Stimulated activated CD8-positive, alpha-beta memory T cell treated with anti-CD3 and anti-CD28 coated beads, Interleukin-7, amount 100 ng/mL, for 1 hour (primary cell): ENCODE results near the gene EBPL.
A peak's percentile ranks its signal among the peaks of the same experiment; 100 is the strongest.
"Not testable (repeated sequence)": the region's sequence is repeated elsewhere in the genome, so short reads cannot be mapped to it uniquely, and the experiment has no call there.

ENCODE experiments used
- DNase-seq, 2 donors: peaks; one replicate each; pipeline ENCODE4 v3.0.0-alpha.2; 2020; ENCODE audit warnings: low read depth in 2 of 2

The EBPL gene

DNA sequence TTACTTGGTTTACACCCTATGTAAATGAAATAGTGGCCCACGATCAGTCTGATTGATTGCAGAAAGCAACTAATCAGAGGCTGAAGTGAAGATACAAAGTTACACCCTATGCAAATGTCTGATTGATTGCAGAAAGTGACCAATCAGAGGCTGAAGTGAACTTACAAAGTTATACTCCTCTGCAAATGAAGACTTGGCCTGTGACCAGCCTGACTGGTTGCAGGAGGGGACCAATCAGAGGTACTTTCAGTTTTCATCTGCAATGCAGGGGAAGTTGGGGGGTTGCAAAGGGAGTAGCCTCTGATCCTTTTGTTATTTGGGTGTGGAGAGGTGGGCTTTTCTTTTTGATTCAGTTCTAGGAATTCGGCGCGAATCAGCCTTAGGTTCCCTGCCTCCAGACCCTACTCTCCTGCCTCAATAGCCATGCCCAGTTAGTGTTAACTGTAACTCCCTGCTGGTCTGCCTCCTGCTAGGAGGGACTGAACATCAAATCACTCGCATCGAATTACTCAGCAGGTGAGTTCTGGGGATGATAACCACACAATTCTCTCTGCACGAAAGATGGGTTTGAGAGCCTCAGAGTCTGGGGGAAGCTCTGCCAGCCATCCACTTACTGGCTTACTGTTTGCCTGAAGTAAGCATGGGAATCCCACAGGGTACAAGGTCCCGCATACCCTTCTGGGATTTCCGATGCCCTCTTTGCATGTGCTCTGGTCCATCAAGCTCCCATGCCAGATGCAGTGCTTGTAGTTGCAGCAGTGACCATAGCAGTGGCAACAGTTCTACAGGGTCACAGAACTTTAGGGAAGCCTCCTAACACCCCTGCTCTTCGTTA lies 55.5 kb downstream of the EBPL start:
- no peak for DNase-seq

DNA sequence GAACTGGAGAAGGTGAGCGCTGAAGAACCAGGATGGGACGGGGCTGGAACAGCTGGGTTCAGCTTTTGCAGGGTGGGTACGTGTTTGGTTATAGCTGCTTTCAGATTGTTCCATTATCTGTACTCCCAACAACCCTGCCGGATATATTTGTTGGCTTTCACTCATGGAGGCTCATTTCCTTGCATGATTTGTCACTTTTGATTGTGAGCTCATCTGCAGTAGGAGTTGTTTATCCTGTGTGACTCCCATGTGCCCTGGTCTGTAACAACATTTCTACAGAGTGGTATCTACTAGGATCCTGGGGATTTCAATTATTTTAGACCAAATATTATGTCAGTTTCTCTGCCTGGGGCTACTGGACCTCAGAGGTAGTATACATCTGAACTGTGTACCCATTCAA lies 57.6 kb downstream of the EBPL start:
- no peak for DNase-seq

DNA sequence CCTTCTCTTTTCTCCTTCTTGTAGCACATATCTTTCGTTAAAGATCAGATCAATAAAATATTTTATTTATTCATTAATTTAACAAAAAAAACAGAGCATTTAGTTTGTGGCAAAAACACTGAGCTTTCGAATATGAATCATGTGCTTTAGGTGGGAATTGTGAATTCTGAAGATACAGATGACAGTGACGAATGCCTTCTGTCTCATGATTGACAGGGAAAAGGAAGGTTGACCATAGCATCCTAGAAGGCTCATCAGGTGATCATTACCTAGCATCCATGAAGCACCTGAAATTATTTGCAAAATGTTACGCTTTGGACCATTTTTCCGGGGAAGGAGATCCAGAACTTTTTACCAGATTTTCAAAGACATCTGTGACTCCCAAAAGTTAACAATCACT lies 59.1 kb downstream of the EBPL start:
- DNase-seq: no peak

DNA sequence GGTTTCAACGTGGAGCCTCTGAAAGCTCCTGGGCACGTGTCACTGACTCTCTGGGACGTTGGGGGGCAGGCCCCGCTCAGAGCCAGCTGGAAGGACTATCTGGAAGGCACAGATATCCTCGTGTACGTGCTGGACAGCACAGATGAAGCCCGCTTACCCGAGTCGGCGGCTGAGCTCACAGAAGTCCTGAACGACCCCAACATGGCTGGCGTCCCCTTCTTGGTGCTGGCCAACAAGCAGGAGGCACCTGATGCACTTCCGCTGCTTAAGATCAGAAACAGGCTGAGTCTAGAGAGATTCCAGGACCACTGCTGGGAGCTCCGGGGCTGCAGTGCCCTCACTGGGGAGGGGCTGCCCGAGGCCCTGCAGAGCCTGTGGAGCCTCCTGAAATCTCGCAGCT lies 60.7 kb downstream of the EBPL start:
- no peak for DNase-seq

DNA sequence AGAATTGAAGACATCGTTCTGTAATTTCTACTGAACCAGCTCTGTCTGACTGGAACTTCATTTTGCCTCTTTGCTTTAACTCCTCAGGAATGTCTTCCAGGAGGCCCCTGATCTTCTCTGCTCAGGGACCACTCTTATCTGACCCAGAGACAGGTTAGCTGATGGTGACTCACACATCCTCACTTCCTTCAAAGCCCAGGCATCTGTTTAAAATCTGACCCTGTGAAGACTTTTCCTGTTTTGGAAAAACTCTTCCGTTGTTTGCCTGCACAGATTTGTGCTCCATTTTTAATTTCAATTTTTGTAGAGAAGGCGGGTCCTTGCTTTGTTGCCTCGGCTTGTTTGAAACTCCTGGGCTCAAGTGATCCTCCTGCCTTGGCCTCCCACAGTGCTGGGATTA lies 61.3 kb downstream of the EBPL start:
- no peak for DNase-seq

DNA sequence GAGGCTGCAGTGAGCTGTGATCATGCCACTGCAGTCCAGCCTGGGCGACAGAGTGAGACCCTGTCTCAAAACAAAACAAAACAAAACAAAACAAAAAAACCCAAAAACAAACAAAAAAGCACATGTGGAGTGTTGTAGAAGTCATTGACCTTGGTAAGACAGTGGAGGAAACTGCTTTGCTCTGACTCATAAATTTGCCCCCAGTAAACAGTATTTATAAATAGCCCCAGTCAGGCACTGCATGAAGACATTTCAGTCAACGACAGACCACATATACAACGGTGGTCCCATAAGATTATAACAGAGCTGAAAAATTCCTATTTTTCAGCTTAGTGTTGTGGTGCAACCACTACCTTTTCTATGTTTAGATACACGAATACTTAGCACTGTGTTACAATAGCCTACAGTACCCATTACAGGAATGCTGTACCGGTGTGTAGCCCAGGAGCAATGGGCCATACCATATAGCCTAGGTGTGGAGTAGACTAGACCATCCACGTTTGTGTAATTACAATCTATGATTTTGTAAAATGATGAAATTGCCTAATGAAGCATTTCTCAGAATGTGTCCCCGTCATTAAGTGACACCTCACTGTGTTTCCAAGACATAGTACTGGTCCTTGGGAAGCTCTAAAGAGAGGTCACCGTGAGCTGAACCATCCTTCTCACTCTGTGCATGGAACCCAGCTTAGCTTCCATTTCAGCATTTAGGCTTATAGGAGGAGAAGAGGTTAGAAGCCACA lies 61.9 kb downstream of the EBPL start:
- no peak for DNase-seq

DNA sequence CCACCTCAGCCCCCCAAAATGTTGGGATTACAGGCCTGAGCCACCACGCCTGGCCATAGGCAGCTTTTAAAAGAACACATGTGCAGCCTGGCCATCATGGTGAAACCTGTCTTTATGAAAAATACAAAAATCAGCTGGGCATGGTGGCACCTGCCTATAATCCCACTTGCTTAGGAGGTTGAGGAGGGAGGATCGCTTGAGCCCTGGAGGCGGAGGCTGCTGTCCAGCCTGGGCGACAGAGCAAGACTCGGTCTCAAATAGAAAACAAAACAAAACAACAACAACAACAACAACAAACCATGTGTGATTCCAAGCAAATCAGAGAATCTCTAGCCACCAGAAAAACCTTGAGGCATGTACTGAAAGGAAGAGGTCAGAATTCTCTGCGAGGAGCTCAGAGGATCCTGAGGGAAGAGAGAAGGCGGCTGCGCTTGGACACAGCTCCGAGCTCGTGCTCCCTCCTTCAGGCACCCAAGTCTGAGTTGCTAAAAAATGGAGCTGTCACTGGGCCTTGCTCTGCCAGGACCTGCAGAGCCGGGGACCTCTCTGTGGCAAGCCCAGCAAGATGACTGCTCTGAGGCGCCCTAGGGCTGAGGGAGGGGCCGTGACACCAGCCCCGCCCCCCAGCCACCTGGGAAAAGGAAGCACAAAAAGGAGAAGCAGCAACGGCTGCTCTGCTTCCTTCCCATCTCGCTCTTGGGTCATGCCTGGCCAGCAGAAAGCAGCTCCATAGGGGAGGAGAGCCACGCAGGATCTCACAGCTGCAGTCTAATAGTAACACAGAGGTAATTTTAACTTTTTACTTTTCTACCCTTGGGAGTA lies 63.2 kb downstream of the EBPL start, which contains the start of gene ARL11:
Gene ARL11 (plus strand): TSS at position 677 of the 822 bp plus-strand sequence. CDS start 1,941 bp downstream, outside the sequence.
- DNase-seq: peak in 1 of 2 donors; percentile 12

DNA sequence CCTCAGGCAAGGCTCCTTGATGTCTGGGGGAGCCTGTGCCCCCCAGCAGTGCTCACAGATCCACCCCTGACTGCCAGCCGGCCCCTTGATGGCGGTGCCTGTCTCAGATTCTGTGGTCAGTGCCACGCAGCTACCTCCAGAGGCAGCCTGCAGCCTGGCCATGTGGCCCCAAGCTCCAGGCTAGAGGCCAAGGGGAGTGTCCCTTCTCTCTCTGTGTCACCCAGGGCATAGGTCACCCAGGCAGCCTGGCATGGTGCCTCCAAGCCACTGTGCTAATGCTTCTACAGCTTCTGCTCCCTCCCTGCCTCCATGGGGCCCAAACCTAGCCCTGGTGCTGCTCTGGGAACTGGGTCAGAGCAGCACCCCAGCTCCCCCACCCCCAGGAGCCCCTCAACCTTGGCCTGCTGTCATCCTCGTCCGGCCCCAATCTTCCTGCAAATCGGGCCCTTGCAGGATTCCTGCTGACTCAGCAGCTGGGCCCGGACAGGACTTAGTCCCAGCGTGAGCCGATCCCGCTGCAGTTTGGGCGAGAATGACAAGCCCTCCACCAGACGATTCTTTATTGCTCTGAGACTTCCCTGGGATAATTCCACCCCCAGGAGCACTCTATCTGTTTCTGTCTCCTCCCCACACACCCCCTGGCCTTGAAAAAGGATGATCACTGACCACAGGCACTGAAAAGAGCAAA lies 65.8 kb downstream of the EBPL start:
- DNase-seq: no peak

DNA sequence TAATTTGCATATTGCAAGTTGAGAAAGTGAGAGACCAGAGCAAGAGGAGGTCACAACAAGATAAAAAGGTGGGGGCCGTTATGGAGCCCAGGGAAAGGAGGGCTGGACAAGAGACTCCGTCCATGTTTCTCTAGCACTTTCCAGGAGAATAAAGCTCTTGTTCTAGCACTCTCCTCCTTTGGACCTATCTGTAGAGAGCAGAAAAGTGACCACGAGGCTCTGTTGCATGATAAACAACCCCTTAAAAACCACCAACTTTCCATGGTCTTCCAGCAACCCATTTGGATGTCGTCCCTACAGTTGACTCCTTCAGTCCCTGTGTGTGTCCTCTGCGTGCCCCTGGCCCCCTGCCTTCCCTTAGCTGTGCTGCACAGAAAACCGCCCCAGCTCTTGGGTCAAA lies 67.1 kb downstream of the EBPL start:
- DNase-seq: no peak

DNA sequence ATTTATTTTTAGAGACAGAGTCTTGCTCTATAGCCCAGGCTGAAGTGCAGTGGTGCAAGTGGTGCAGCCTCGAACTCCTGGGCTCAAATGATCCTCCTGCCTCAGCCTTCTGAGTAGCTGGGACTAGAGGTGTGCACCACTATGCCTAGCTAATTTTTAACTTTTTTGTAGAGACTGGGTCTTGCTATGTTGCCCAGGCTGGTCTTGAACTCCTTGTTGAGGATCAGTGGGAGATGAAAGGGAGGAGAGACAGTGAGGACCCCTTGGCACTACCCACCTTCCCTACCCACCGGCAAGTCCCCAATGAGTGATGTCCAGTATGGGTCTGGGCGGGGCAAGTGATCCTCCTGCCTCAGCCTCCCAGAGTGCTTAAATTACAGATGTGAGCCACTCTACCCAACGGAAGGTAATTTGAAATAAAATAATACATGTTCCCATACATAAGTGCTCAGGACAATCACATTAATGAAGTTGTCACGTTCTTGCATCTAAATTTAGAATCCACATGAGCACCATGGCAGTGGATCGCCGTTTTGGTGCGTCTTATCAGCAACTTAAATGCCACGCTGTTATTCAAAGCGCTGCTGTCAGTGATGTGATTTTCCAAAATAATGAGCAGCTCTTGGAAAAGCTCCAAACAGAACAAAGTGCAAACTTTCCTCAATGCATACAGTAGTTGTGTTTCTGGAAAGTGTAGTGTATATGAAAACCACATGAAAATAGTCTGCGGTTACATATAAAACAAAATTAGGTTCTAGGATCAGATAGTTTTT lies 68.9 kb downstream of the EBPL start:
- no peak for DNase-seq

DNA sequence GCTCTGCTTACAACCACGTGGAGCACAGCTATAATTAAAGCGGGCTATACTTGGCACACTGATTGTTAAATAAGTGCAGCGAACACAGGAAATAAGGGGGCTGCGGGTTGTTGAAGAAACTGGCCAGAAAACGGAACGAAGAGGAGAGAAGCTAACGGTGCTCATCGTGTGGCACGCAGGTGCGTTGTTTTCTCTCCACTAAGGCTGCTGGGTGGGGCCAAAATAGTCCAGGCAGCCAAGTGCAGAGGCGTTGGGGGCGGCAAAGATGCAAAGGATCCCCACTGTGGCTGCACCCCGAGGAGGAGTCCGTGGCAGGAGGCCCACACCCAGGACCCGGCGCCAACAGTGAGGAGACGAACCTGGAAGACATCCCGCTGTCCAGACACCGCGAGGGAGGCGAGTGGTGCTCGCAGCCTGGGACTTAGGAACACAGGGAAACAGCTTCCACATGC lies 71.1 kb downstream of the EBPL start:
- DNase-seq: no peak

DNA sequence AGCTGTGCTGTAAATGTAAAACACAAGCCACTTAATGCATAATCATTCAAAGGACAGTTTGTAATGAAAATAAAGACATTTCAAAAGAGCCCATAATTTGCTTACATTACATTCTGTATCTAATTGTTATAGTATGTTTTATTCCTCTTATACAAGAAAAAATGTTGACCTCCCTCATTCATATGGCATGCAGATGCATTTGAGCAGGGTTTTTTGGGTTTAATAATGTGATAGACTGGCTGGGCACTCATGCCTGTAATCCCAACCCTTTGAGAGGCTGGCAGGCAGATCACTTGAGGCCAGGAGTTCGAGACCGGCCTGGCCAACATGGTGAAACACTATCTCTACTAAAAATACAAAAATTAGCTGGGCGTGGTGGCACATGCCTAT lies 74.6 kb downstream of the EBPL start:
- no peak for DNase-seq

DNA sequence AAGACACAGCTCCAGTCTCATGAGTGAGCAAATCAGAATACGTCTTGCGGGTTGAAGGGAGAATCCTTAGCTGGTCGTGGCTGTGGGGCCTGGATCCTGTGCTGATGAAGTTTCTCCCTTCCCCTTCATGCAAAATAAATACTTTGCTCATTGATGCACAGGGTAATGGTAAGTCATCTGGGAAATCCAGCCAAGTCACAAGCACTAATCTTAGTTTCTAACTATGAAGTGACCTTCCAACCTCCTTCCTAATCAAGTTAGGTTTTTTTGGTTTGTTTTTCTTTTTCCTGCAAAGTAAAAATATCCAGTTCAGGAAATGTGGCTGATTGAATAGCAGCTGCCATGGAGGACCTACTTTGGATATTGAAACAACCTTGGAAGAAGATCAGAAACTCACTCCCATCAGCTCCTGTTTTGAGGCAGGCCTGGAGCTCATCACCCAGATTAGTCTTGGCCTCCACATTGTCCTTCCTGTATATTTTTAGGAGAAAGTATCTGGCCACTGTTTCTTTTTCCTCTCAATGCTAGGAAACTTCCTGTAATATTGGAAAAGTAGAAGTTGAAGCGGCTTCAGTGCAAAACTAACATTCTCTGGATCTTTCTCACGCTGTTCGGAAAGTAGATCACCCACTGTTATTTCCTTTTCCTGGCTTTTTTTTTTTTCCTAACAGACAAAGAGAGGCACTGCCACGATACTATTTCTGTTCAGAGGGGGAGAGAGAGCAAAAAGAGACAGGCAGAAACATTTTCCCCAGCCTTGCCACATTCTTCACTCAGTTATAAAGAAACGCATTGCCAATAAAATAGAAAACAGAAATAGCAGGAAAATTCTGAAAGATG lies 75.2 kb downstream of the EBPL start:
- no peak for DNase-seq

DNA sequence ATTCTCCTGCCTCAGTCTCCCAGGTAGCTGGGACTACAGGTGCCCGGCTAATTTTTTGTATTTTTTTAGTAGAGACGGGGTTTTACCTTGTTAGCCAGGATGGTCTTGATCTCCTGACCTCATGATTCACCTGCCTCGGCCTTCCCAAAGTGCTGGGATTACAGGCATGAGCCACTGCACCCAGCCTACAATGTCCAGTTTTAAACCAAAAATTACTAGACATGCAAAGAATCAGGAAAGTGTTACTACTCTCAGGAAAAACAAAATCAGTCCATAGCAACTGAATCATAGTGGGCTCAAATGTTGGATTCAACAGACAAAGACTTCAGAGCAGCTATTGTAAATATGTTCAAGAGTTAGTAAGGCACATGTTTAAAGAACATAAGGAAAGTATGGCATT lies 79.2 kb downstream of the EBPL start:
- DNase-seq: not testable (repeated sequence)
